Neural cell (in vitro differentiated cells): ENCODE data around the gene EML6. TPM values are rescaled to one million over a fixed set of nuclear protein-coding genes. Genes with fewer than 3 reads are reported as not detected.
A peak's percentile ranks its signal among the peaks of the same experiment; 100 is the strongest.

Experiments
- H2AFZ ChIP-seq: fragments of 200-600, 300-800 bp; sonication (generic), shearing (Covaris generic); 2 replicates; pipeline ENCODE4 v1.6.0; 2014; ENCODE audit warnings: low read depth, mild to moderate bottlenecking, antibody characterized with exemption, low read length, moderate library complexity
- H3F3A ChIP-seq: fragments of 200-600 bp; shearing (Covaris generic); 2 replicates; pipeline ENCODE4 v1.6.1; 2016; ENCODE audit warnings: mild to moderate bottlenecking, moderate library complexity, mixed read lengths, antibody characterized with exemption, low read length; ENCODE audit not compliant: insufficient read depth, poor library complexity, severe bottlenecking
- H3K27ac ChIP-seq: fragments of 200-600, 300-800 bp; sonication (generic), shearing (Covaris generic); 2 replicates; pipeline ENCODE4 v1.5.1; 2014; ENCODE audit warnings: mild to moderate bottlenecking, low read length, moderate library complexity
- H3K27me3 ChIP-seq: fragments of 300-800, 200-600 bp; sonication (generic), shearing (Covaris generic); 2 replicates; pipeline ENCODE4 v1.6.0; 2014; ENCODE audit warnings: mild to moderate bottlenecking, low read depth, low read length, moderate library complexity; ENCODE audit not compliant: insufficient read depth
- H3K36me3 ChIP-seq: fragments of 300-800, 200-600 bp; sonication (generic), shearing (Covaris generic); 2 replicates; pipeline ENCODE4 v1.5.1; 2014; ENCODE audit warnings: mild to moderate bottlenecking, antibody characterized with exemption, low read length, moderate library complexity; ENCODE audit not compliant: insufficient read depth
- H3K4me2 ChIP-seq: fragments of 300-800, 200-600 bp; sonication (generic), shearing (Covaris generic); 2 replicates; pipeline ENCODE4 v1.6.0; 2014; ENCODE audit warnings: mild to moderate bottlenecking, low read length
- H3K4me3 ChIP-seq: fragments of 300-800, 200-600 bp; sonication (generic), shearing (Covaris generic); 2 replicates; pipeline ENCODE4 v1.5.1; 2014; ENCODE audit warnings: mild to moderate bottlenecking, low read length, moderate library complexity
- H3K79me2 ChIP-seq: fragments of 200-600 bp; shearing (Covaris generic); replicated peaks from 2 replicates; pipeline ENCODE4 v1.6.0; 2014; ENCODE audit warnings: mild to moderate bottlenecking, low read length, moderate library complexity; ENCODE audit not compliant: insufficient read depth
- H3K9ac ChIP-seq: fragments of 300-800, 200-600 bp; sonication (generic), shearing (Covaris generic); 2 replicates; pipeline ENCODE4 v1.6.1; 2016; ENCODE audit warnings: mild to moderate bottlenecking, low read length, mixed read lengths
- H3K9me2 ChIP-seq: fragments of 200-600 bp; shearing (Covaris generic); 2 replicates; pipeline ENCODE4 v1.6.1; 2016; ENCODE audit warnings: mild to moderate bottlenecking, low read length, mixed read lengths; ENCODE audit not compliant: insufficient read depth
- H3K9me3 ChIP-seq: fragments of 200-600, 300-800 bp; sonication (generic), shearing (Covaris generic); 2 replicates; pipeline ENCODE4 v1.6.1; 2016; ENCODE audit warnings: mild to moderate bottlenecking, mixed run types, low read length, moderate library complexity, mixed read lengths
- H4K20me1 ChIP-seq: fragments of 200-600 bp; shearing (Covaris generic); 2 replicates; pipeline ENCODE4 v1.6.1; 2016; ENCODE audit warnings: mild to moderate bottlenecking, mixed run types; ENCODE audit not compliant: insufficient read depth
- CTCF ChIP-seq: fragments of 450-650 bp; IDR thresholded peaks from 2 replicates; pipeline ENCODE4 v1.5.1; 2014; ENCODE audit warnings: antibody characterized with exemption, mild to moderate bottlenecking, moderate library complexity; ENCODE audit not compliant: poor library complexity, severe bottlenecking
- EP300 ChIP-seq: fragments of 450-650 bp; conservative IDR thresholded peaks from 2 replicates; pipeline ENCODE4 v1.6.1; 2014; ENCODE audit warnings: antibody characterized with exemption, mild to moderate bottlenecking, moderate library complexity; ENCODE audit not compliant: poor library complexity, severe bottlenecking
- EZH2 ChIP-seq: fragments of 200-600, 300-800 bp; shearing (Covaris generic), sonication (generic); IDR thresholded peaks from 2 replicates; pipeline ENCODE4 v1.6.1; 2014; ENCODE audit warnings: antibody characterized with exemption, low read length, borderline replicate concordance, mild to moderate bottlenecking; ENCODE audit not compliant: insufficient read depth, poor library complexity, severe bottlenecking
- MXI1 ChIP-seq: fragments of 450-650 bp; conservative IDR thresholded peaks from 2 replicates; pipeline ENCODE4 v1.6.1; 2014; ENCODE audit warnings: antibody characterized with exemption, mild to moderate bottlenecking; ENCODE audit not compliant: poor library complexity, severe bottlenecking
- POLR2AphosphoS5 ChIP-seq: IDR thresholded peaks from 2 replicates; pipeline ENCODE4 v1.6.1; 2012
- RAD21 ChIP-seq: fragments of 450-650 bp; conservative IDR thresholded peaks from 2 replicates; pipeline ENCODE4 v1.6.1; 2014; ENCODE audit warnings: antibody characterized with exemption, mild to moderate bottlenecking, moderate library complexity
- REST ChIP-seq: IDR thresholded peaks from 2 replicates; pipeline ENCODE4 v1.6.1; 2012; ENCODE audit warnings: borderline replicate concordance
- SMC3 ChIP-seq: fragments of 450-650 bp; conservative IDR thresholded peaks from 2 replicates; pipeline ENCODE4 v1.6.1; 2014; ENCODE audit warnings: antibody characterized with exemption, mild to moderate bottlenecking, moderate library complexity; ENCODE audit not compliant: poor library complexity
- TAF1 ChIP-seq: IDR thresholded peaks from 2 replicates; pipeline ENCODE4 v1.6.1; 2012; ENCODE audit warnings: low read depth
- polyA plus RNA-seq: library from polyadenylated mRNA; depleted of rRNA; stranded (reverse); fragments of >200 nt; gene quantifications from 2 replicates; pipeline ENCODE4 v1.2.3, GENCODE V29; 2014

The EML6 gene
- polyA plus RNA-seq, 1 donor from 2014 or later, result 13.4 TPM

- Histone ChIP-seq H4K20me1 (no peaks in the 10 kb centered on the region), H3K27me3 (no peaks in the 10 kb centered on the region), H3K27ac (peak overlapping the region; percentile 73), H3K9me2 (no peaks in the 10 kb centered on the region), H3K79me2 (no peaks in the 10 kb centered on the region), H3F3A (no peaks in the 10 kb centered on the region), H3K4me3 (peak overlapping the region; percentile 8), H2AFZ (no peak overlapping the region), H3K36me3 (no peaks in the 10 kb centered on the region), H3K4me2 (no peak overlapping the region), H3K9me3 (no peaks in the 10 kb centered on the region), H3K9ac (peak overlapping the region; percentile 25)
- TF ChIP-seq REST (no peak), EP300 (no peak), MXI1 (no peak), CTCF (no peak), EZH2 (no peak), POLR2AphosphoS5 (no peak), TAF1 (no peak), RAD21 (no peak), SMC3 (no peak)
These were observed 91.1 kb downstream of the EML6 start for GRCh38 chr2:54814389-54815147.

GRCh38 chr2:54815148-54815539 lies 91.7 kb downstream of the EML6 start:
- peak overlapping the region; percentile 14 for H2AFZ ChIP-seq
- peak overlapping the region; percentile 8 for H3K4me3 ChIP-seq
- H3K27me3 ChIP-seq, result no peaks in the 10 kb centered on the region
- peak overlapping the region; percentile 73 for H3K27ac ChIP-seq
- H3K4me2 ChIP-seq, result peak overlapping the region; percentile 28
- no peaks in the 10 kb centered on the region for H4K20me1 ChIP-seq
- H3K79me2 ChIP-seq, result no peaks in the 10 kb centered on the region
- no peaks in the 10 kb centered on the region for H3K36me3 ChIP-seq
- H3K9me2 ChIP-seq, result no peaks in the 10 kb centered on the region
- no peaks in the 10 kb centered on the region for H3F3A ChIP-seq
- TF ChIP-seq RAD21 (peak; percentile 12), EP300 (peak; percentile 69), REST (no peak), SMC3 (no peak)
- no peaks in the 10 kb centered on the region for H3K9me3 ChIP-seq
- peak overlapping the region; percentile 25 for H3K9ac ChIP-seq
